HG02884 (cell line): ENCODE measurements around the gene INPP4B.

ENCODE experiments used
- ATAC-seq: cut with Tn5 transposase; IDR thresholded peaks from one replicate; pipeline ENCODE4 v1.9.1; 2021; ENCODE audit warnings: mild to moderate bottlenecking, moderate library complexity; ENCODE audit not compliant: unreplicated experiment

The INPP4B gene

GRCh38 chr4:142168181-142168580 is 677.9 kb downstream of the INPP4B start:
- ATAC-seq = no peak

GRCh38 chr4:142164767-142165500 is 681.2 kb downstream of the INPP4B start:
- no peak for ATAC-seq

- ATAC-seq = no peak
Measured at GRCh38 chr4:142161086-142161485, 685.0 kb downstream of the INPP4B start.

GRCh38 chr4:142160509-142160908 is 685.6 kb downstream of the INPP4B start:
- ATAC-seq = no peak

- ATAC-seq = no peak
Measured at GRCh38 chr4:142158980-142159379, 687.1 kb downstream of the INPP4B start.

- no peak for ATAC-seq
Measured at GRCh38 chr4:142156256-142156655, 689.8 kb downstream of the INPP4B start.

- ATAC-seq = no peak
Measured at GRCh38 chr4:142155347-142155746, 690.8 kb downstream of the INPP4B start.

- no peak for ATAC-seq
Measured at GRCh38 chr4:142150483-142150882, 695.6 kb downstream of the INPP4B start.

- no peak for ATAC-seq
Measured at GRCh38 chr4:142144813-142145212, 701.3 kb downstream of the INPP4B start.

- no peak for ATAC-seq
Measured at GRCh38 chr4:142142366-142143054, 703.6 kb downstream of the INPP4B start.

GRCh38 chr4:142141224-142141623 is 704.9 kb downstream of the INPP4B start:
- ATAC-seq = no peak

- ATAC-seq = no peak
Measured at GRCh38 chr4:142130666-142131065, 715.4 kb downstream of the INPP4B start.

GRCh38 chr4:142129931-142130330 is 716.2 kb downstream of the INPP4B start:
- ATAC-seq = no peak

GRCh38 chr4:142129473-142129872 is 716.6 kb downstream of the INPP4B start:
- ATAC-seq = no peak

GRCh38 chr4:142128529-142128928 is 717.6 kb downstream of the INPP4B start:
- no peak for ATAC-seq

- peak; percentile 72 for ATAC-seq
Measured at GRCh38 chr4:142126890-142127497, 719.1 kb downstream of the INPP4B start.

GRCh38 chr4:142124874-142125273 is 721.2 kb downstream of the INPP4B start:
- no peak for ATAC-seq

GRCh38 chr4:142121448-142122350 is 724.4 kb downstream of the INPP4B start:
- no peak for ATAC-seq

GRCh38 chr4:142120921-142121320 is 725.2 kb downstream of the INPP4B start:
- no peak for ATAC-seq

GRCh38 chr4:142112451-142112850 is 733.6 kb downstream of the INPP4B start:
- ATAC-seq = no peak

GRCh38 chr4:142110136-142110535 is 736.0 kb downstream of the INPP4B start:
- no peak for ATAC-seq
